H1 (cell line): ENCODE data around the gene PCDHB8. TPM values are rescaled to one million over a fixed set of nuclear protein-coding genes. Genes with fewer than 3 reads are reported as not detected.

Experiments
- CTCF ChIA-PET: fragments of 300-600 bp; sonication (Branson Sonifier 250); formaldehyde crosslinking; loops from one replicate; lab custom pipeline; 2021; ENCODE audit not compliant: partially characterized antibody; lab: Charles Lee
- POLR2A ChIA-PET: fragments of 300-600 bp; sonication (Branson Sonifier 250); formaldehyde crosslinking; loops from one replicate; lab custom pipeline; 2021; ENCODE audit warnings: inconsistent platforms; ENCODE audit not compliant: partially characterized antibody; lab: Charles Lee
- DNase-seq, 2 experiments: peaks; one replicate each; pipeline versions ENCODE4 v3.0.0 to v3.0.0-alpha.2; 2010 to 2022; ENCODE audit warnings: low spot score in 2 of 2, low read depth in 1 of 2, mixed read lengths in 1 of 2
- FAIRE-seq: peaks from 2 replicates; lab custom pipeline; 2011; peaks lifted over from hg19 to GRCh38; lab: Jason Lieb, UNC
- H2AFZ ChIP-seq: 2 replicates; pipeline ENCODE4 v1.8.1; 2012; ENCODE audit warnings: low read length, inconsistent platforms
- H2AK5ac ChIP-seq: 2 replicates; pipeline ENCODE4 v1.6.1; 2013; ENCODE audit warnings: low read depth, low read length
- H2BK120ac ChIP-seq: replicated peaks from 2 replicates; pipeline ENCODE3; 2013; ENCODE audit warnings: low read depth, low read length, inconsistent platforms
- H2BK12ac ChIP-seq: 2 replicates; pipeline ENCODE4 v1.6.1; 2013; ENCODE audit warnings: low read depth, low read length
- H2BK15ac ChIP-seq: 2 replicates; pipeline ENCODE4 v1.6.1; 2013; ENCODE audit warnings: low read length
- H2BK20ac ChIP-seq: 2 replicates; pipeline ENCODE4 v1.6.1; 2013; ENCODE audit warnings: low read length
- H2BK5ac ChIP-seq: 2 replicates; pipeline ENCODE4 v1.6.1; 2013; ENCODE audit warnings: low read depth, low read length
- H3K14ac ChIP-seq: 2 replicates; pipeline ENCODE4 v1.6.1; 2013; ENCODE audit warnings: inconsistent platforms; ENCODE audit not compliant: insufficient read length
- H3K18ac ChIP-seq: 2 replicates; pipeline ENCODE4 v1.6.1; 2013; ENCODE audit warnings: low read length; ENCODE audit errors: extremely low read depth
- H3K23ac ChIP-seq: 2 replicates; pipeline ENCODE4 v1.6.1; 2013; ENCODE audit warnings: inconsistent platforms; ENCODE audit not compliant: insufficient read length
- H3K23me2 ChIP-seq: 2 replicates; pipeline ENCODE4 v1.6.1; 2013; ENCODE audit warnings: low read depth, low read length
- H3K27ac ChIP-seq: 2 replicates; pipeline ENCODE4 v1.6.1; 2011; ENCODE audit warnings: low read depth, low read length, inconsistent platforms
- H3K27me3 ChIP-seq, 4 experiments: replicated peaks in 1 of 4; 1 replicate in 1 of 4; 2 replicates in 3 of 4; pipeline versions ENCODE4 v1.6.1 to v1.8.1; 2011 to 2013; ENCODE audit warnings: low read length in 3 of 4, mild to moderate bottlenecking in 3 of 4, inconsistent platforms in 2 of 4, mixed read lengths in 2 of 4, moderate library complexity in 1 of 4; ENCODE audit not compliant: control insufficient read depth in 3 of 4, insufficient read depth in 3 of 4; ENCODE audit errors: extremely low read depth in 1 of 4
- H3K36me3 ChIP-seq, 4 experiments: 2 replicates each; pipeline versions ENCODE4 v1.6.1 to v1.8.1; 2011 to 2013; ENCODE audit warnings: mild to moderate bottlenecking in 4 of 4, low read length in 3 of 4, moderate library complexity in 2 of 4, control low read depth in 1 of 4, inconsistent platforms in 1 of 4; ENCODE audit not compliant: insufficient read depth in 4 of 4, control insufficient read depth in 2 of 4
- H3K4ac ChIP-seq: replicated peaks from 2 replicates; pipeline ENCODE3; 2013; ENCODE audit warnings: low read length, low read depth, mixed read lengths, inconsistent platforms; ENCODE audit not compliant: insufficient read length
- H3K4me1 ChIP-seq, 4 experiments: replicated peaks in 1 of 4; 1 replicate in 1 of 4; 2 replicates in 3 of 4; pipeline versions ENCODE4 v1.6.1 to v1.8.1; 2011 to 2013; ENCODE audit warnings: low read length in 3 of 4, inconsistent platforms in 2 of 4, mixed read lengths in 1 of 4; ENCODE audit not compliant: insufficient read depth in 4 of 4, control insufficient read depth in 3 of 4
- H3K4me2 ChIP-seq, 2 experiments: 2 replicates each; pipeline versions ENCODE4 v1.6.1 to v1.8.1; 2011 to 2013; ENCODE audit warnings: low read depth in 2 of 2, low read length in 2 of 2, control low read depth in 1 of 2, inconsistent platforms in 1 of 2, mild to moderate bottlenecking in 1 of 2; ENCODE audit not compliant: insufficient read depth in 1 of 2
- H3K4me3 ChIP-seq, 4 experiments: fragments of 200-600, 300-600 bp in 1 of 4; sonication (generic), shearing (Covaris generic), sonication (Bioruptor Twin) in 1 of 4; 2 replicates each; pipeline versions ENCODE4 v1.5.1 to v1.8.1; 2011 to 2016; ENCODE audit warnings: low read length in 4 of 4, low read depth in 3 of 4, control low read depth in 2 of 4, inconsistent platforms in 2 of 4, mild to moderate bottlenecking in 2 of 4, mixed read lengths in 1 of 4, moderate library complexity in 1 of 4; ENCODE audit not compliant: insufficient read depth in 2 of 4; ENCODE audit errors: extremely low read depth in 1 of 4
- H3K56ac ChIP-seq: replicated peaks from 2 replicates; pipeline ENCODE3; 2013; ENCODE audit warnings: low read depth, mild to moderate bottlenecking, mixed read lengths, low read length, inconsistent platforms; ENCODE audit not compliant: insufficient read length
- H3K79me1 ChIP-seq: 2 replicates; pipeline ENCODE4 v1.6.1; 2013; ENCODE audit warnings: low read depth, low read length, control low read depth
- H3K79me2 ChIP-seq, 2 experiments: 2 replicates each; pipeline versions ENCODE4 v1.6.1 to v1.8.1; 2012 to 2013; ENCODE audit warnings: low read length in 2 of 2, mild to moderate bottlenecking in 2 of 2, inconsistent platforms in 1 of 2; ENCODE audit not compliant: insufficient read depth in 2 of 2, control insufficient read depth in 1 of 2
- H3K9ac ChIP-seq, 4 experiments: replicated peaks in 1 of 4; 1 replicate in 1 of 4; 2 replicates in 3 of 4; pipeline versions ENCODE4 v1.6.1 to v1.8.1; 2011 to 2013; ENCODE audit warnings: low read depth in 3 of 4, low read length in 3 of 4, control low read depth in 2 of 4, mild to moderate bottlenecking in 2 of 4, moderate library complexity in 2 of 4, inconsistent platforms in 1 of 4; ENCODE audit errors: extremely low read depth in 1 of 4
- H3K9me3 ChIP-seq, 2 experiments: 2 replicates each; pipeline versions ENCODE4 v1.6.1 to v1.8.1; 2012 to 2013; ENCODE audit warnings: mild to moderate bottlenecking in 2 of 2, moderate library complexity in 2 of 2, control low read depth in 1 of 2, inconsistent platforms in 1 of 2, low read depth in 1 of 2, low read length in 1 of 2, mixed read lengths in 1 of 2; ENCODE audit not compliant: insufficient read depth in 2 of 2
- H4K20me1 ChIP-seq, 2 experiments: replicated peaks in 1 of 2; 2 replicates each; pipeline versions ENCODE3 to v1.8.1; 2011 to 2013; ENCODE audit warnings: inconsistent platforms in 2 of 2, low read length in 2 of 2, mild to moderate bottlenecking in 1 of 2; ENCODE audit not compliant: insufficient read depth in 2 of 2, control insufficient read depth in 1 of 2
- H4K5ac ChIP-seq: 2 replicates; pipeline ENCODE4 v1.6.1; 2013; ENCODE audit warnings: low read length, low read depth, mixed read lengths, inconsistent platforms; ENCODE audit not compliant: insufficient read length
- H4K8ac ChIP-seq: 2 replicates; pipeline ENCODE4 v1.8.0; 2013; ENCODE audit warnings: mild to moderate bottlenecking, moderate library complexity, low read length, inconsistent platforms; ENCODE audit not compliant: insufficient read depth; ENCODE audit errors: extremely low read depth
- H4K91ac ChIP-seq: replicated peaks from 2 replicates; pipeline ENCODE3; 2013; ENCODE audit warnings: low read length, mixed read lengths, inconsistent platforms; ENCODE audit not compliant: insufficient read length
- BACH1 ChIP-seq: IDR thresholded peaks from 2 replicates; pipeline ENCODE4 v1.6.1; 2012; ENCODE audit warnings: low read length, improper control_type of control experiment
- EP300 ChIP-seq, 2 experiments: IDR thresholded peaks; 1 replicate in 1 of 2; 2 replicates in 1 of 2; pipeline ENCODE4 v1.6.1; 2011 to 2012; ENCODE audit warnings: low read depth in 2 of 2, low read length in 2 of 2, mild to moderate bottlenecking in 2 of 2, borderline replicate concordance in 1 of 2, inconsistent platforms in 1 of 2, moderate library complexity in 1 of 2
- PHF8 ChIP-seq: fragments of 200-600 bp; sonication (generic); conservative IDR thresholded peaks from 2 replicates; pipeline ENCODE4 v1.7.1; 2012; ENCODE audit warnings: low read depth, mild to moderate bottlenecking, inconsistent platforms, low read length, moderate library complexity
- RAD21 ChIP-seq, 2 experiments: IDR thresholded peaks in 1 of 2; conservative IDR thresholded peaks in 1 of 2; 2 replicates each; pipeline ENCODE4 v1.6.1; 2011; ENCODE audit warnings: low read depth in 2 of 2, low read length in 2 of 2, improper control_type of control experiment in 1 of 2, inconsistent platforms in 1 of 2, mild to moderate bottlenecking in 1 of 2, moderate library complexity in 1 of 2
- WGBS, 2 experiments: shearing (Covaris generic) in 1 of 2; methylation state at CpG; one replicate each; pipeline versions ENCODE4 v1.1.6 to v1.1.7; 2013 to 2015; ENCODE audit warnings: low lambda C conversion rate in 2 of 2, mixed read lengths in 2 of 2, inconsistent platforms in 1 of 2, low coverage in 1 of 2, missing lambda C conversion rate in 1 of 2; ENCODE audit not compliant: insufficient replicate concordance in 2 of 2, insufficient coverage in 1 of 2, insufficient read length in 1 of 2; ENCODE audit errors: extremely low coverage in 1 of 2, missing lambda C conversion rate in 1 of 2; 5-methylcytosine and 5-hydroxymethylcytosine counted together
- polyA plus RNA-seq, 7 experiments: library from polyadenylated mRNA; depleted of rRNA in 3 of 7; stranded (reverse) in 5 of 7; unstranded in 2 of 7; fragments of >200 nt in 5 of 7; fragments of 200-250 nt in 2 of 7; gene quantifications; 1 replicate in 5 of 7; 2 replicates in 1 of 7; 4 replicates in 1 of 7; pipeline versions ENCODE4 v1.2.1 to v1.2.3, GENCODE V29; 2011 to 2013; ENCODE audit warnings: missing spikeins in 2 of 7, mixed read lengths in 2 of 7
- total RNA-seq: library from RNA; stranded (reverse); fragmentation: NEBNext Ultra II Directional; extraction: Animal tissue kit (Norgen Biotek cat#: 25700); gene quantifications from 2 replicates; pipeline ENCODE4 v1.2.1, GENCODE V29; 2021
- TF ChIP-seq, protein P1 (sequence below), 3 experiments: IDR thresholded peaks; 1 replicate in 2 of 3; 2 replicates in 1 of 3; pipeline versions ENCODE4 v1.5.1 to v1.6.1; 2011; ENCODE audit warnings: low read length in 3 of 3, mild to moderate bottlenecking in 3 of 3, inconsistent platforms in 2 of 3, low read depth in 1 of 3, moderate library complexity in 1 of 3; ENCODE audit not compliant: insufficient read depth in 1 of 3; ENCODE audit errors: control extremely low read depth in 1 of 3

PCDHB8 gene
- total and polyA plus RNA-seq, 2 of the 8 experiments (the other 6 are each of a cell fraction or from before 2014, with no cell fraction given) = 0.24 to 1.1 TPM

DNA sequence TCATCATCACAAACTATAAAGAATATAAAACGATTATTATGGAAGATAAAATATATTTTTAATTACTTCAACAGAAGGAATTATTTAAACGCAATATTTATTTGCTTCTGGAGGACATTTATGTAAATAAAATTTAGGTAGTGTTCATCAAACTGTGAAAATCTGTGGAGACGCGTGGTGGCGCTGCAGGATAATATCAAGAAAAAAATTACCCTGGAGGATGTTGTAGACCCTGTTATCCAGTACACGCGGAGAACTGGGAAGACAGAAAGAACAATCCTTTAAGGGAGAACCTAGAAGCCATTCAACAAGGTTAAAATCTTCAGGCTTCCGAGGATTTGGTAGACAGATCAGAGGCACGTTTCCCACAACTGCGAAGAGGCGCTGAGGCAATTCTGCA is 30.9 kb downstream of the PCDHB8 start, which contains the start of gene PCDHB12:
Gene PCDHB12, plus strand, starts transcription at position 242 of the 400 bp plus-strand sequence. CDS start 189 bp downstream, outside the sequence.
- H2BK120ac ChIP-seq = no peak within 1 kb of the TSS
- no peak within 1 kb of the TSS for H4K8ac ChIP-seq
- no peak within 1 kb of the TSS for H2AK5ac ChIP-seq
- FAIRE-seq = no peak
- TF ChIP-seq RAD21 (IDR thresholded peaks at IDR 0.05 in 1 of 2, conservative IDR thresholded peaks at IDR 0.05 in 1 of 2; ENCODE audit: low read depth in 2 of 2, low read length in 2 of 2) (peak; percentile 42 to 45), PHF8 (no peak), EP300 (IDR thresholded peaks at IDR 0.05; ENCODE audit: borderline replicate concordance in 1 of 2, low read depth in 2 of 2, low read length in 2 of 2) (no peak), BACH1 (no peak)
- TF ChIP-seq, protein P1, sequence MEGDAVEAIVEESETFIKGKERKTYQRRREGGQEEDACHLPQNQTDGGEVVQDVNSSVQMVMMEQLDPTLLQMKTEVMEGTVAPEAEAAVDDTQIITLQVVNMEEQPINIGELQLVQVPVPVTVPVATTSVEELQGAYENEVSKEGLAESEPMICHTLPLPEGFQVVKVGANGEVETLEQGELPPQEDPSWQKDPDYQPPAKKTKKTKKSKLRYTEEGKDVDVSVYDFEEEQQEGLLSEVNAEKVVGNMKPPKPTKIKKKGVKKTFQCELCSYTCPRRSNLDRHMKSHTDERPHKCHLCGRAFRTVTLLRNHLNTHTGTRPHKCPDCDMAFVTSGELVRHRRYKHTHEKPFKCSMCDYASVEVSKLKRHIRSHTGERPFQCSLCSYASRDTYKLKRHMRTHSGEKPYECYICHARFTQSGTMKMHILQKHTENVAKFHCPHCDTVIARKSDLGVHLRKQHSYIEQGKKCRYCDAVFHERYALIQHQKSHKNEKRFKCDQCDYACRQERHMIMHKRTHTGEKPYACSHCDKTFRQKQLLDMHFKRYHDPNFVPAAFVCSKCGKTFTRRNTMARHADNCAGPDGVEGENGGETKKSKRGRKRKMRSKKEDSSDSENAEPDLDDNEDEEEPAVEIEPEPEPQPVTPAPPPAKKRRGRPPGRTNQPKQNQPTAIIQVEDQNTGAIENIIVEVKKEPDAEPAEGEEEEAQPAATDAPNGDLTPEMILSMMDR (IDR thresholded peaks at IDR 0.05; ENCODE audit: control extremely low read depth in 1 of 3, insufficient read depth in 1 of 3, low read depth in 1 of 3, low read length in 3 of 3) = peak in 2 of 3 experiments; percentile 11 to 48; a peak in 3 of 4 replicates
- TF ChIP-seq, all 59 proteins: peak for 2
- Histone ChIP-seq H2BK5ac (no peak within 1 kb of the TSS), H4K91ac (no peak within 1 kb of the TSS), H3K18ac (no peak within 1 kb of the TSS), H4K20me1 (no peaks in the 10 kb centered on the region), H2BK12ac (no peak within 1 kb of the TSS), H2BK20ac (no peak within 1 kb of the TSS), H3K4me2 (peak within 1 kb of the TSS in 1 of 2 experiments; percentile 10; a peak in 2 of 4 replicates), H3K9ac (no peak within 1 kb of the TSS), H3K9me3 (peaks cover 0 to 12% of the 10 kb centered on the region in 2 experiments; a peak in 1 of 4 replicates), H3K79me2 (no peaks in the 10 kb centered on the region), H3K14ac (no peak within 1 kb of the TSS), H3K4ac (no peak within 1 kb of the TSS), H2AFZ (no peak within 1 kb of the TSS; the same call in 1 of the 2 replicates), H3K23me2 (no peaks in the 10 kb centered on the region), H3K23ac (no peak within 1 kb of the TSS), H3K79me1 (no peaks in the 10 kb centered on the region), H3K27ac (no peak within 1 kb of the TSS), H3K4me1 (no peaks in the 10 kb centered on the region), H3K4me3 (peak within 1 kb of the TSS in 2 of 4 experiments; percentile 10 to 34; a peak in 2 of 8 replicates), H3K36me3 (no peaks in the 10 kb centered on the region), H3K56ac (no peak within 1 kb of the TSS), H2BK15ac (no peak within 1 kb of the TSS), H3K27me3 (no peaks in the 10 kb centered on the region), H4K5ac (no peak within 1 kb of the TSS)
- 68% methylated on average over 11 of the region's 11 CpGs; no CpG with 5 or more reads in 1 of the 2 experiments for WGBS, 2 experiments
- ChIA-PET CTCF (interaction anchor here (0.6 to 3.9 kb wide), 39 partner anchors 9 to 1607 kb away, joined by 3 to 36 read pairs (median 4); partner anchors contain the start of genes PCDHB10, PCDHB11, PCDHB14 and PCDHB15), POLR2A (interaction anchor here (0.6 to 1.4 kb wide), 4 partner anchors 9 to 114 kb away, joined by 3 to 6 read pairs (median 4); partner anchors contain the start of genes PCDHB11 and PCDHB2)
- DNase-seq = no peak
